SH-SY5Y (cell line): ENCODE measurements around the gene MMP8.

ENCODE experiments used
- GATA2 ChIP-seq: IDR thresholded peaks from 2 replicates; pipeline ENCODE4 v1.6.1; 2011; ENCODE audit warnings: mild to moderate bottlenecking, low read depth, low read length
- GATA3 ChIP-seq: IDR thresholded peaks from 2 replicates; pipeline ENCODE4 v1.6.1; 2011; ENCODE audit warnings: low read depth, mild to moderate bottlenecking, low read length, moderate library complexity

- no peak for TF ChIP-seq GATA2
- TF ChIP-seq GATA3: no peak
Observed at GRCh38 chr11:102717280-102717679, 7.5 kb downstream of the MMP8 start.
